HG03521 (cell line): Measurements from ENCODE around the gene PPP1R13L.
A peak's percentile ranks its signal among the peaks of the same experiment; 100 is the strongest.
"Not testable (repeated sequence)": the region's sequence is repeated elsewhere in the genome, so short reads cannot be mapped to it uniquely, and the experiment has no call there.

Source experiments
- ATAC-seq: cut with Tn5 transposase; IDR thresholded peaks from one replicate; pipeline ENCODE4 v1.9.1; 2021; ENCODE audit warnings: mild to moderate bottlenecking, moderate library complexity; ENCODE audit not compliant: unreplicated experiment

PPP1R13L gene

DNA sequence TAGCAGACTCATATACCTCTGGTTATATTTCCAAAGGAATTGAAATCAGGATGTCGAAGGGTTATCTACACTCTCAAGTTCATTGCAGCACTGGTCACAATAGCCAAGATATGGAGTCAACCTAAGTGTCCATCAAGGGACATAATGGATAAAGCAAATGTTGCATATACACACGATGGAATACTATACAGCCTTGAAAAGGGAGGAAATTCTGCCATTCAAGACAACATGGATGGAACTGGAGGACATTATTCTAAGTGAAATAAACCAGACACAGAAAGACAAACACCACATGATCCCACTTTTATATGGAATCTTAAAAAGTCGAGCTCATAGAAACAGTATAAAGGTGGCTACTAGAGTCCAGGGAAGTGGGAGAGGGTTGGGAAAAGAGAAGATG is 32.5 kb upstream of the PPP1R13L start:
- no peak for ATAC-seq

GRCh38 chr19:45432543-45432942 is 27.7 kb upstream of the PPP1R13L start:
- not testable (repeated sequence) for ATAC-seq

- ATAC-seq, result not testable (repeated sequence)
These were observed 26.1 kb upstream of the PPP1R13L start for GRCh38 chr19:45431008-45431407.

- ATAC-seq, result not testable (repeated sequence)
These were observed 25.0 kb upstream of the PPP1R13L start for GRCh38 chr19:45429896-45430295.

DNA sequence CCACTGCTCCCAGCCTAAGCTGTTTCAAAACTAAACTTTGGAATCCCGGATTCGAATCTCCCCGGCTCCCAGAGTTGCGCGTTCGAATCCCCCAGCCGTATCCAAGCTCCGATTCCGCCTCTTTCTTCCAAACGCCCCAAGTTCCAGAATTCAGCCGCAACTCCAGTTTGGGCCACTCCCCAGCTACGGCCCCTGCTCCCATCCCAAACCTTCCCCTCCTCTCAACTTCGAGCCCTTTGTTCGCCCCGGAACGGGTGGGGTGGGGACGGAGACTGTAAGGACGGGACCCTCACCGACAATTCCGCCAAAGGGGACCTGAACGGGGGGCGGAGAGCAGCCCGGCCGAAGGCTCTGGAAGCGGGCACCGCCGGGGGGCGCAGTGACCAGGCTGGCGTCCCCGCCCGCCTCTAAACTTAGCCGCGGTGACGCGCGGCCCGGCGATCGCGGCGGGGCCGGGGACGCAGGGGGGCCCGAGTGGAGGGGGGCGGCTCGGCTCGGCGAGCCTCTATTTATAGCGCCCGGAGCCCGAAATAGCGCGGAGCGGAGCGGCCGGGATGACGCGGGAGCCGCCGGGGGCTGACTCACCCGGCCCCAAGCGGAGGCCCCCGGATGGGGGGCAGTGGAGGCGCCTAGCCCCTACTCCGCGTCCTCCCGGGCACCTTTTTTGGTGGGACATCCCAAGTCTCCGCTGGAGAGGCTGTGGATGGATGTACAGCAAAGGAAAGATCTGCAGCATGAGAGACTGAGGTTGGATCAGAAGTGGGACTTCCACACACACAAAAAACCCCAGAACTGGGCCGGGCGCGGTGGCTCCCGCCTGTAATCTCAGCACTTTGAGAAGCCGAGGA is 23.7 kb upstream of the PPP1R13L start:
- ATAC-seq, result no peak

- ATAC-seq, result no peak
These were observed 19.6 kb upstream of the PPP1R13L start for GRCh38 chr19:45424191-45425058.

DNA sequence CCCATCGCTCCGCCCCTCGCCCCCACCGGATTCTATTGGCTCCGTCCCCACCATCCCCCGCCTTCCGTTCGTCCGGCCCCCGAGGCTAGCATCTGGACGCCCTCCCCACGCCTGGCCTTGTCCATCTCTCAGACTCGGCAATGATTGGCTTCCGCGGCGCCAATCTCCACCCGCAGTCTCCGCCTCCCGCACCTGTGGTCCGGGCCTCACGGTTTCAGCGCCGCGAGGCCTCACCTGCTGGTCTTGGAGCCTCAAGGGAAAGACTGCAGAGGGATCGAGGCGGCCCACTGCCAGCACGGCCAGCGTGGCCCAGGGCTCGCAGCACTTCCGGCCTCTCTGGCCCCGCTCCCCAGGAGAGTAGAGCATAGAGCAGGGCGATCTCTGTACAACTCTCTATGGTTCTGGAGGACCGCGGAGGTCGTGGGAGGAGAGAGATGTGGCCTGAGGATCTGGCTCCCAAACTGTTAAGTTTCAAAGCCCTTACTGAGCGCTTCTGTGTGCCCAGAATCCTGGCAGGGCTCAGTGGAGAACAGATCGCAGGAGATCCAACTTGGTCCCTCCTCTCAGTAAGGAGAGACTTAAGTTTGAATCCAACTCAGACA is 18.8 kb upstream of the PPP1R13L start, which contains the start of gene ERCC1:
Gene ERCC1, minus strand, starts transcription at position 329 of the 602 bp plus-strand sequence. CDS start 543 bp downstream, outside the sequence.
- ATAC-seq, result peak; percentile 62

DNA sequence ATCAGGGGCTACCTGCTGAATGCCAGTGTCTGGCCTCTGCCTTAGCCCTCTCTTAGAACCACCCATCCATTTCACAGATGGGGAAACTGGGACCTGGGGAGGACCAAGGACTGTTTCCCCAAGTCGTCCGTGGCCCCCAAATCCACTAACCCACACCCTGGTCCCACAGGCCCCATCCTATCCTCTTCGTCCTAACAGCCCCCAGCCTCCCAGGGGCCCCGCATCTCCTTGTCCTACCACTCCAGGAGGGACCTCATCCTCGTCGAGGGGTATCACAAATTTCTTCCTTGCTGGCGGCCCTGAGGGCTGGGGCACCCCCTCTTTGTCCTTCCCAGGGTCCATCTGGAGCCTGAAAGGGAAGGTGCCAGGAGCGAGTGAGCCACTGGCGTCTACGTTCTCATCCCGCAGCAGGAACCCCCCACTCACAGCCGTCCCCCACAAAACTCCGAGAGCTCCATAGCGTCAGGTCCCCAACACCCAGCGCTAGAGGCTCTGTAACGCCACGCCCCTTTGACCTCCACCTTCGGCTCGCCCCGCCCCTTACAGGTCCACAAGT is 18.2 kb upstream of the PPP1R13L start:
- no peak for ATAC-seq

GRCh38 chr19:45421947-45422498 is 17.2 kb upstream of the PPP1R13L start:
- ATAC-seq, result no peak

GRCh38 chr19:45420871-45421270 is 16.0 kb upstream of the PPP1R13L start:
- no peak for ATAC-seq

- ATAC-seq, result no peak
These were observed 15.5 kb upstream of the PPP1R13L start for GRCh38 chr19:45420356-45420755.

DNA sequence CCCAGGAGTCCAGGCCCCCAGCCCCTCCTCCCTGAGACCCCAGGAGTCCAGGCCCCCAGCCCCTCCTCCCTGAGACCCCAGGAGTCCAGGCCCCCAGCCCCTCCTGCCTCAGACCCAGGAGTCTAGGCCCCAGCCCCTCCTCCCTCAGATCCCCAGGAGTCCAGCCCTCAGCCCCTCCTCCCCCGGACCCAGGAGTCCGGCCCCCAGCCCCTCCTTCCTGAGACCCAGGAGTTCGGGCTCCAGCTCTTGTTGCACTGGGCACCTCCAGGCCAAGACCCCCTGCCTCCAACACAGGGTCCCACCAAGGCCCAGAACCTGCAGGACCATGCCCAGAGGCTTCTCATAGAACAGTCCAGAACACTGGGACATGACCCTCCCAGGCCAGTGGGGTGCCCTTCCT is 15.0 kb upstream of the PPP1R13L start:
- ATAC-seq, result no peak

DNA sequence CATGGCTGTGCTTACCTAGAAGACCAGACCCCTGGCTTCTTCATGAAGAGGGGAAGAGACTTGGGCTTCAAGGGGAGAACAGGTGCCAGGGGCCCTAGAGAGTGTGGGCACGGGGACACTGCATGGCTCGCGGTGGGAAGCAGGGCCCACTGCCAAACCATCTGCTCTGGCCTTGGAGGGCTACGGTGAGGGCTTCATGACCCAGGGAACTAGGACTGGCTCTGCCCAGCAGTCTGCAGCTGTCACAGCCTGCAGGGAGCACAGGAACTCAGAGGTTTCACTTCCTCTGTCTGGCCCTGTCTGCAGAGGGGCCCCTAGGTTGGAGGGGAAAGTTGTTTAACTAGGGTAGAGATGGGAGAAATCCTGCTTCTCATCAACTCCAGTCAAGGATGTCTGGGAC is 14.5 kb upstream of the PPP1R13L start:
- ATAC-seq, result peak; percentile 42

- no peak for ATAC-seq
These were observed 13.9 kb upstream of the PPP1R13L start for GRCh38 chr19:45418802-45419201.

DNA sequence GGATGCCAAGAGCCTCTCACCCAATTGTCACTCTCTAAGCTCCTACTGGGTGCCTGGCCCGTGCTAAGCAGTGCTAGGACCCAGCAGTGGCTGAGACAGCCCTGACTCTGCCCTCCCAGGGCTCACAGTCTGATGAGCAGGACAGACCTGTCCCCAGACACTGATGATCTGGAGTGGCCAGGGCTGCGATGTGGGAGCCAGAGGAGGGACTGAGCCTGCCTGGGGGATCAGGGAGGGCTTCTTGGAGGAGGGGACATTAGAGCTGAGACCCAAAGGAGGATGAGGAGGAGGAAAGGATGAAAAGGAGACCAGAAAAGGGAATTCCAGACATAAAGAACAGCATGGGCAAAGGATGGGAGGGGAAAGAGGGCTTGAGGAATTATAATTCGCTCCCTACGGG is 12.3 kb upstream of the PPP1R13L start:
- no peak for ATAC-seq

GRCh38 chr19:45414468-45414867 is 9.6 kb upstream of the PPP1R13L start:
- ATAC-seq, result no peak

GRCh38 chr19:45413497-45413896 is 8.6 kb upstream of the PPP1R13L start:
- ATAC-seq, result no peak

- ATAC-seq, result not testable (repeated sequence)
These were observed 5.5 kb upstream of the PPP1R13L start for GRCh38 chr19:45410330-45410729.

DNA sequence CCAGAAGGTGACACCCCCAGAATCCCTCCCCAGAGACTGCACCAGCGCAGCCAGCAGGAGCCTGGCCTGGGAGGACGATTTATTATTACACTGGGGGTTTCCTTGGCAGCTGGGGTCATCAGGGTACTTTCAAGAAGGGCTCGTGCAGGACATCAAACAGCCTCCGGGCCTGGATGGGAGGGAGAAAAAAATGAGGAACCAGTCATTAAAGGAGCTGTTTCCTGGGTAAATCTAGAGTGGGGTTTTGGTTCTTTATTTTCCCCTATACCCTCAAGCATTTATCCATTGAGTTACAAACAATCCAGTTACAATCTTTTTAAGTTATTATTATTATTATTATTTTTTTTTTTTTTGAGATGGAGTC is 4.7 kb upstream of the PPP1R13L start:
- no peak for ATAC-seq

DNA sequence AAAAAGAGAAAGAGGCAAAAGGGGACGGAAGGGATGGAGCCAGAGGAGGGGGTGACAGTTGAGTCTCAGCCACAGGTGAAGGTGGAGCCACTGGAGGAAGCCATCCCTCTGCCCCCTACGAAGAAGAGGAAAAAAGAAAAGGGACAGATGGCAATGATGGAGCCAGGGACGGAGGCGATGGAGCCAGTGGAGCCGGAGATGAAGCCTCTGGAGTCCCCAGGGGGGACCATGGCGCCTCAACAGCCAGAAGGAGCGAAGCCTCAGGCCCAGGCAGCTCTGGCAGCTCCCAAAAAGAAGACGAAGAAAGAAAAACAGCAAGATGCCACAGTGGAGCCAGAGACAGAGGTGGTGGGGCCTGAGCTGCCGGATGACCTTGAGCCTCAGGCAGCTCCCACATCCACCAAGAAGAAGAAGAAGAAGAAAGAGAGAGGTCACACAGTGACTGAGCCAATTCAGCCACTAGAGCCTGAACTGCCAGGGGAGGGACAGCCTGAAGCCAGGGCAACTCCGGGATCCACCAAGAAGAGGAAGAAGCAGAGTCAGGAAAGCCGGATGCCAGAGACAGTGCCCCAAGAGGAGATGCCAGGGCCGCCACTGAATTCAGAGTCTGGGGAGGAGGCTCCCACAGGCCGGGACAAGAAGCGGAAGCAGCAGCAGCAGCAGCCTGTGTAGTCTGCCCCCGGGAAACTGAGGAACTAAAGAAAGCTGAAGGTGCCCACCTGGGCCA is 4.1 kb upstream of the PPP1R13L start:
- ATAC-seq, result no peak
